Peyer's patch (tissue), 4 donors: Measurements from ENCODE around the gene LRGUK.

Experiments used
- CTCF ChIP-seq, 6 experiments: fragments of 450-650 bp in 4 of 6; fragments of 200-600 bp in 2 of 6; sonication (generic) in 1 of 6; IDR thresholded peaks; one replicate each; pipeline ENCODE4 v1.5.1; 2017 to 2019; ENCODE audit warnings: antibody characterized with exemption in 6 of 6, mild to moderate bottlenecking in 3 of 6, moderate library complexity in 1 of 6
- POLR2A ChIP-seq, 2 donors: fragments of 450-650 bp; IDR thresholded peaks; one replicate each; pipeline ENCODE4 v1.5.1; 2017; ENCODE audit warnings: antibody characterized with exemption in 2 of 2, mild to moderate bottlenecking in 2 of 2, moderate library complexity in 2 of 2

- TF ChIP-seq CTCF (IDR thresholded peaks at IDR 0.05) (no peak), POLR2A (IDR thresholded peaks at IDR 0.05) (no peak)
Measured at GRCh38 chr7:134211817-134212216, 84.7 kb downstream of the LRGUK start.
